BE2C (cell line): ENCODE results near the gene MPHOSPH6.

ENCODE experiments used
- DNase-seq: peaks from one replicate; pipeline ENCODE4 v3.0.0-alpha.2; 2020
- H3K27me3 ChIP-seq: fragments of 250-450 bp; sonication (Bioruptor Pico); 2 replicates; pipeline ENCODE4 v1.5.1; 2020; ENCODE audit warnings: mild to moderate bottlenecking
- H3K36me3 ChIP-seq: fragments of 250-450 bp; sonication (Bioruptor Pico); 2 replicates; pipeline ENCODE4 v1.5.1; 2020; ENCODE audit warnings: mild to moderate bottlenecking
- H3K4me1 ChIP-seq: fragments of 250-450 bp; sonication (Bioruptor Pico); 2 replicates; pipeline ENCODE4 v1.5.1; 2020
- H3K4me3 ChIP-seq: 2 replicates; pipeline ENCODE4 v1.5.1; 2011; ENCODE audit warnings: low read depth, low read length
- H3K9me3 ChIP-seq: fragments of 250-450 bp; sonication (Bioruptor Pico); 2 replicates; pipeline ENCODE4 v1.5.1; 2020
- CTCF ChIP-seq: IDR thresholded peaks from 2 replicates; pipeline ENCODE4 v1.5.1; 2012; ENCODE audit warnings: mild to moderate bottlenecking, low read depth, low read length

Gene MPHOSPH6

GRCh38 chr16:82199209-82199608 lies 29.2 kb upstream of the MPHOSPH6 start:
- Histone ChIP-seq H3K36me3 (no peaks in the 10 kb centered on the region), H3K4me1 (no peaks in the 10 kb centered on the region), H3K27me3 (no peaks in the 10 kb centered on the region), H3K9me3 (no peaks in the 10 kb centered on the region), H3K4me3 (no peak overlapping the region)
- TF ChIP-seq CTCF: no peak
- no peak for DNase-seq

GRCh38 chr16:82197540-82198240 lies 27.7 kb upstream of the MPHOSPH6 start:
- Histone ChIP-seq H3K4me1 (no peaks in the 10 kb centered on the region), H3K4me3 (no peak overlapping the region), H3K27me3 (0 out of 2 replicates have a peak, but pooled peaks cover 2% of the 10 kb centered on the region), H3K9me3 (no peaks in the 10 kb centered on the region), H3K36me3 (no peaks in the 10 kb centered on the region)
- no peak for DNase-seq
- TF ChIP-seq CTCF: no peak

- Histone ChIP-seq H3K4me1 (no peaks in the 10 kb centered on the region), H3K4me3 (no peak overlapping the region), H3K36me3 (no peaks in the 10 kb centered on the region), H3K9me3 (no peaks in the 10 kb centered on the region), H3K27me3 (0 out of 2 replicates have a peak, but pooled peaks cover 2% of the 10 kb centered on the region)
- no peak for DNase-seq
- TF ChIP-seq CTCF: no peak
Measured at GRCh38 chr16:82195917-82196494, 26.0 kb upstream of the MPHOSPH6 start.

- Histone ChIP-seq H3K9me3 (no peaks in the 10 kb centered on the region), H3K27me3 (0 out of 2 replicates have a peak, but pooled peaks cover 2% of the 10 kb centered on the region), H3K36me3 (no peaks in the 10 kb centered on the region), H3K4me1 (no peaks in the 10 kb centered on the region), H3K4me3 (no peak overlapping the region)
- TF ChIP-seq CTCF: no peak
- no peak for DNase-seq
Measured at GRCh38 chr16:82194086-82194485, 24.1 kb upstream of the MPHOSPH6 start.

GRCh38 chr16:82192665-82193064 lies 22.6 kb upstream of the MPHOSPH6 start:
- no peak for DNase-seq

More at GRCh38 chr16:82192665-82193064, 22.6 kb upstream of the MPHOSPH6 start:
- TF ChIP-seq CTCF: no peak
- no peaks in the 10 kb centered on the region for H3K36me3 ChIP-seq
- H3K4me1 ChIP-seq: no peaks in the 10 kb centered on the region
- H3K4me3 ChIP-seq: no peak overlapping the region
- no peaks in the 10 kb centered on the region for H3K9me3 ChIP-seq
- H3K27me3 ChIP-seq: 0 out of 2 replicates have a peak, but pooled peaks cover 2% of the 10 kb centered on the region
